GM21825 (cell line): Measurements from ENCODE around the gene ZNF134.

Experiments used
- ATAC-seq: cut with Tn5 transposase; IDR thresholded peaks from one replicate; pipeline ENCODE4 v1.9.1; 2021; ENCODE audit warnings: mild to moderate bottlenecking, moderate library complexity; ENCODE audit not compliant: unreplicated experiment

Gene ZNF134

GRCh38 chr19:57637379-57637778, 23.3 kb downstream of the ZNF134 start:
- no peak for ATAC-seq

- no peak for ATAC-seq
Observed at GRCh38 chr19:57641715-57642234, 27.7 kb downstream of the ZNF134 start.

- no peak for ATAC-seq
Observed at GRCh38 chr19:57642396-57643046, 28.5 kb downstream of the ZNF134 start.

- no peak for ATAC-seq
Observed at GRCh38 chr19:57643734-57644133, 29.7 kb downstream of the ZNF134 start.

GRCh38 chr19:57648331-57649003, 34.4 kb downstream of the ZNF134 start:
- no peak for ATAC-seq

GRCh38 chr19:57651654-57651996, 37.6 kb downstream of the ZNF134 start:
- no peak for ATAC-seq

GRCh38 chr19:57653689-57654088, 39.6 kb downstream of the ZNF134 start:
- no peak for ATAC-seq

- no peak for ATAC-seq
Observed at GRCh38 chr19:57655443-57655842, 41.4 kb downstream of the ZNF134 start.

GRCh38 chr19:57656346-57656745, 42.3 kb downstream of the ZNF134 start:
- no peak for ATAC-seq

GRCh38 chr19:57664269-57665127, 50.5 kb downstream of the ZNF134 start:
- no peak for ATAC-seq

GRCh38 chr19:57665261-57665806, 51.3 kb downstream of the ZNF134 start:
- no peak for ATAC-seq

GRCh38 chr19:57667228-57667627, 53.2 kb downstream of the ZNF134 start:
- no peak for ATAC-seq

GRCh38 chr19:57668635-57669034, 54.6 kb downstream of the ZNF134 start, which contains the start of gene ZSCAN4:
ZSCAN4 (plus strand) TSS chr19:57668935; CDS start chr19:57676146, 7,211 bp downstream.
- ATAC-seq = no peak

- no peak for ATAC-seq
Observed at GRCh38 chr19:57671124-57671895, 57.3 kb downstream of the ZNF134 start.

GRCh38 chr19:57672466-57672865, 58.4 kb downstream of the ZNF134 start:
- no peak for ATAC-seq
